ENCODE measurements around the gene FSTL5.
"Not testable (repeated sequence)": the region's sequence is repeated elsewhere in the genome, so short reads cannot be mapped to it uniquely, and the experiment has no call there.

The FSTL5 gene

GRCh38 chr4:162163892-162164759 is at the start of gene FSTL5:
FSTL5 (minus strand) TSS chr4:162164000; CDS start chr4:162111396, 52,604 bp downstream.
- DNase-seq, result peak; percentile 42 to 58

- DNase-seq, result no peak
These were observed 45.9 kb upstream of the FSTL5 start for GRCh38 chr4:162209706-162210105.

GRCh38 chr4:162203478-162203877 is 39.7 kb upstream of the FSTL5 start:
- DNase-seq, result not testable (repeated sequence)

- no peak for DNase-seq
These were observed 37.9 kb upstream of the FSTL5 start for GRCh38 chr4:162201673-162202072.

- no peak for DNase-seq
These were observed 6.7 kb upstream of the FSTL5 start for GRCh38 chr4:162170509-162170908.

- no peak for DNase-seq
These were observed 1.2 kb upstream of the FSTL5 start for GRCh38 chr4:162164906-162165510.

GRCh38 chr4:162162672-162163071 is 1.1 kb downstream of the FSTL5 start:
- no peak for DNase-seq

- no peak for DNase-seq
These were observed 6.6 kb downstream of the FSTL5 start for GRCh38 chr4:162157241-162157640.

GRCh38 chr4:162154862-162155540 is 8.8 kb downstream of the FSTL5 start:
- DNase-seq, result no peak

- no peak for DNase-seq
These were observed 11.9 kb downstream of the FSTL5 start for GRCh38 chr4:162151850-162152249.

GRCh38 chr4:162151386-162151785 is 12.4 kb downstream of the FSTL5 start:
- DNase-seq, result no peak

GRCh38 chr4:162149644-162150043 is 14.2 kb downstream of the FSTL5 start:
- DNase-seq, result no peak

GRCh38 chr4:162140051-162140683 is 23.6 kb downstream of the FSTL5 start:
- DNase-seq, result no peak

GRCh38 chr4:162139412-162139811 is 24.4 kb downstream of the FSTL5 start:
- DNase-seq, result no peak

- DNase-seq, result no peak
These were observed 32.5 kb downstream of the FSTL5 start for GRCh38 chr4:162131256-162131655.

- no peak for DNase-seq
These were observed 37.1 kb downstream of the FSTL5 start for GRCh38 chr4:162126729-162127128.

- no peak for DNase-seq
These were observed 46.7 kb downstream of the FSTL5 start for GRCh38 chr4:162117051-162117450.

GRCh38 chr4:162116095-162116779 is 47.6 kb downstream of the FSTL5 start:
- DNase-seq, result no peak

GRCh38 chr4:162115333-162115732 is 48.5 kb downstream of the FSTL5 start:
- DNase-seq, result no peak

- no peak for DNase-seq
These were observed 52.7 kb downstream of the FSTL5 start for GRCh38 chr4:162111078-162111477.

- no peak for DNase-seq
These were observed 59.2 kb downstream of the FSTL5 start for GRCh38 chr4:162104459-162105124.

GRCh38 chr4:162103908-162104307 is 59.9 kb downstream of the FSTL5 start:
- not testable (repeated sequence) for DNase-seq

All from activated T-cell treated with anti-CD3 and anti-CD28 coated beads, Interleukin-2, amount 50 U/mL, for 48 hours (primary cell).